Keratinocyte (primary cell): ENCODE measurements around the gene ZW10. TPM values are rescaled to one million over a fixed set of nuclear protein-coding genes. Genes with fewer than 3 reads are reported as not detected.

Experiments
- DNase-seq: peaks from one replicate; pipeline ENCODE4 v3.0.0-alpha.2; 2011; ENCODE audit warnings: low read depth, missing footprints, low spot score
- FAIRE-seq: peaks from 2 replicates; lab custom pipeline; 2011; peaks lifted over from hg19 to GRCh38; lab: Jason Lieb, UNC
- H2AFZ ChIP-seq: 2 replicates; pipeline ENCODE4 v1.6.0; 2012; ENCODE audit warnings: low read length, control low read depth, inconsistent platforms; ENCODE audit not compliant: control insufficient read depth
- H3K27ac ChIP-seq: 2 replicates; pipeline ENCODE4 v1.5.1; 2011; ENCODE audit warnings: low read length; ENCODE audit not compliant: control insufficient read depth, insufficient read depth
- H3K27me3 ChIP-seq: 3 replicates; pipeline ENCODE4 v1.6.0; 2011; ENCODE audit warnings: low read length; ENCODE audit not compliant: control insufficient read depth, insufficient read depth; ENCODE audit errors: extremely low read depth
- H3K36me3 ChIP-seq, 2 experiments: 2 replicates in 1 of 2; 3 replicates in 1 of 2; pipeline ENCODE4 v1.5.1; 2011; ENCODE audit warnings: low read length in 2 of 2, mild to moderate bottlenecking in 1 of 2; ENCODE audit not compliant: control insufficient read depth in 2 of 2, insufficient read depth in 2 of 2; ENCODE audit errors: extremely low read depth in 1 of 2
- H3K4me1 ChIP-seq: 3 replicates; pipeline ENCODE4 v1.5.1; 2011; ENCODE audit warnings: low read length; ENCODE audit not compliant: control insufficient read depth, insufficient read depth; ENCODE audit errors: extremely low read depth
- H3K4me2 ChIP-seq: 3 replicates; pipeline ENCODE4 v1.6.0; 2011; ENCODE audit warnings: low read depth, low read length; ENCODE audit not compliant: control insufficient read depth, insufficient read depth; ENCODE audit errors: extremely low read depth
- H3K4me3 ChIP-seq, 3 experiments: fragments of 200-600 bp in 1 of 3; sonication (generic) in 1 of 3; 2 replicates in 2 of 3; 3 replicates in 1 of 3; pipeline ENCODE4 v1.5.1; 2011 to 2016; ENCODE audit warnings: low read length in 3 of 3, mild to moderate bottlenecking in 3 of 3, control low read depth in 2 of 3, inconsistent platforms in 1 of 3, low read depth in 1 of 3, mixed read lengths in 1 of 3, mixed run types in 1 of 3, moderate library complexity in 1 of 3; ENCODE audit not compliant: control insufficient read depth in 2 of 3, insufficient read depth in 2 of 3; ENCODE audit errors: extremely low read depth in 1 of 3
- H3K79me2 ChIP-seq: 2 replicates; pipeline ENCODE4 v1.6.0; 2012; ENCODE audit warnings: low read length; ENCODE audit not compliant: control insufficient read depth, insufficient read depth
- H3K9ac ChIP-seq: 3 replicates; pipeline ENCODE4 v1.6.0; 2011; ENCODE audit warnings: low read length; ENCODE audit not compliant: control insufficient read depth, insufficient read depth; ENCODE audit errors: extremely low read depth
- H3K9me1 ChIP-seq: 3 replicates; pipeline ENCODE4 v1.6.0; 2011; ENCODE audit warnings: low read length; ENCODE audit not compliant: control insufficient read depth, insufficient read depth; ENCODE audit errors: extremely low read depth
- H3K9me3 ChIP-seq: 2 replicates; pipeline ENCODE4 v1.5.1; 2012; ENCODE audit warnings: low read depth, low read length; ENCODE audit not compliant: control insufficient read depth
- H4K20me1 ChIP-seq: 3 replicates; pipeline ENCODE4 v1.6.0; 2011; ENCODE audit warnings: low read length; ENCODE audit not compliant: control insufficient read depth, insufficient read depth; ENCODE audit errors: extremely low read depth
- CTCF ChIP-seq, 3 experiments: IDR thresholded peaks in 1 of 3; conservative IDR thresholded peaks in 1 of 3; optimal IDR thresholded peaks in 1 of 3; 2 replicates in 2 of 3; 3 replicates in 1 of 3; pipeline versions ENCODE3 to v1.5.1; 2011; ENCODE audit warnings: low read length in 3 of 3, mild to moderate bottlenecking in 3 of 3, moderate library complexity in 2 of 3, control low read depth in 1 of 3, inconsistent platforms in 1 of 3; ENCODE audit not compliant: insufficient read depth in 2 of 3; ENCODE audit errors: extremely low read depth in 1 of 3
- EZH2 ChIP-seq: IDR thresholded peaks from one replicate; pipeline ENCODE4 v1.6.1; 2012; ENCODE audit warnings: inconsistent platforms, mild to moderate bottlenecking, low read length, moderate library complexity
- dilution Hi-C: fragments of 300-500 bp; cut with MboI; formaldehyde crosslinking; loops from one replicate; pipeline ENCODE4 v1.7.0; 2020; ENCODE audit warnings: low sequenced_read_pairs; ENCODE audit not compliant: extremely low pct_ligation_motif_present
- polyA plus RNA-seq, 5 experiments: library from polyadenylated mRNA; depleted of rRNA in 3 of 5; stranded (reverse) in 3 of 5; stranded (forward) in 1 of 5; unstranded in 1 of 5; fragments of >200 nt; gene quantifications; 1 replicate in 1 of 5; 2 replicates in 3 of 5; 3 replicates in 1 of 5; pipeline versions ENCODE4 v1.2.1 to v1.2.3, GENCODE V29; 2011 to 2012; ENCODE audit warnings: missing spikeins in 2 of 5, low read depth in 1 of 5, low replicate concordance in 1 of 5

Gene ZW10
- polyA plus RNA-seq, 1 donor (not counting 4 experiments of a cell fraction or from before 2014, with no cell fraction given) = 21.3 TPM

- no peak overlapping the region for H3K27ac ChIP-seq
- no peak for FAIRE-seq
- no peaks in the 10 kb centered on the region for H3K9me1 ChIP-seq
- H3K36me3 ChIP-seq = no peaks in the 10 kb centered on the region
- H3K4me2 ChIP-seq = no peak overlapping the region
- no peak for DNase-seq
- no peaks in the 10 kb centered on the region for H3K4me1 ChIP-seq
- no peaks in the 10 kb centered on the region for H4K20me1 ChIP-seq
- no peaks in the 10 kb centered on the region for H3K79me2 ChIP-seq
- dilution Hi-C loops = no loop called here
- TF ChIP-seq EZH2 (no peak), CTCF (optimal IDR thresholded peaks at IDR 0.05 in 1 of 3, IDR thresholded peaks at IDR 0.05 in 1 of 3, conservative IDR thresholded peaks at IDR 0.05 in 1 of 3; ENCODE audit: extremely low read depth in 1 of 3, insufficient read depth in 2 of 3, low read length in 3 of 3) (no peak)
- H2AFZ ChIP-seq = no peak overlapping the region
- no peaks in the 10 kb centered on the region for H3K9me3 ChIP-seq
- H3K9ac ChIP-seq = no peak overlapping the region
- H3K27me3 ChIP-seq = no peaks in the 10 kb centered on the region
- H3K4me3 ChIP-seq = no peak overlapping the region
Measured at GRCh38 chr11:113701491-113701890, 72.0 kb downstream of the ZW10 start.

GRCh38 chr11:113698515-113698914 is 75.0 kb downstream of the ZW10 start:
- no peak overlapping the region for H3K27ac ChIP-seq
- no peak overlapping the region for H2AFZ ChIP-seq
- no peak overlapping the region for H3K4me3 ChIP-seq
- no peak overlapping the region for H3K4me2 ChIP-seq
- H3K27me3 ChIP-seq = no peaks in the 10 kb centered on the region
- H3K9ac ChIP-seq = no peak overlapping the region
- H3K36me3 ChIP-seq = no peaks in the 10 kb centered on the region
- H4K20me1 ChIP-seq = no peaks in the 10 kb centered on the region
- no peak for DNase-seq
- no peaks in the 10 kb centered on the region for H3K4me1 ChIP-seq
- FAIRE-seq = no peak
- no peaks in the 10 kb centered on the region for H3K9me3 ChIP-seq
- no peaks in the 10 kb centered on the region for H3K79me2 ChIP-seq
- dilution Hi-C loops = no loop called here
- TF ChIP-seq EZH2 (no peak), CTCF (optimal IDR thresholded peaks at IDR 0.05 in 1 of 3, IDR thresholded peaks at IDR 0.05 in 1 of 3, conservative IDR thresholded peaks at IDR 0.05 in 1 of 3; ENCODE audit: extremely low read depth in 1 of 3, insufficient read depth in 2 of 3, low read length in 3 of 3) (no peak)
- H3K9me1 ChIP-seq = no peaks in the 10 kb centered on the region
